ENCODE results near the gene CPNE6. TPM values are rescaled to one million over a fixed set of nuclear protein-coding genes. Genes with fewer than 3 reads are reported as not detected.

CPNE6 gene
- total and polyA plus RNA-seq, 2 of the 13 experiments (the other 11 are each of a cell fraction or from before 2014, with no cell fraction given), result not detected

DNA sequence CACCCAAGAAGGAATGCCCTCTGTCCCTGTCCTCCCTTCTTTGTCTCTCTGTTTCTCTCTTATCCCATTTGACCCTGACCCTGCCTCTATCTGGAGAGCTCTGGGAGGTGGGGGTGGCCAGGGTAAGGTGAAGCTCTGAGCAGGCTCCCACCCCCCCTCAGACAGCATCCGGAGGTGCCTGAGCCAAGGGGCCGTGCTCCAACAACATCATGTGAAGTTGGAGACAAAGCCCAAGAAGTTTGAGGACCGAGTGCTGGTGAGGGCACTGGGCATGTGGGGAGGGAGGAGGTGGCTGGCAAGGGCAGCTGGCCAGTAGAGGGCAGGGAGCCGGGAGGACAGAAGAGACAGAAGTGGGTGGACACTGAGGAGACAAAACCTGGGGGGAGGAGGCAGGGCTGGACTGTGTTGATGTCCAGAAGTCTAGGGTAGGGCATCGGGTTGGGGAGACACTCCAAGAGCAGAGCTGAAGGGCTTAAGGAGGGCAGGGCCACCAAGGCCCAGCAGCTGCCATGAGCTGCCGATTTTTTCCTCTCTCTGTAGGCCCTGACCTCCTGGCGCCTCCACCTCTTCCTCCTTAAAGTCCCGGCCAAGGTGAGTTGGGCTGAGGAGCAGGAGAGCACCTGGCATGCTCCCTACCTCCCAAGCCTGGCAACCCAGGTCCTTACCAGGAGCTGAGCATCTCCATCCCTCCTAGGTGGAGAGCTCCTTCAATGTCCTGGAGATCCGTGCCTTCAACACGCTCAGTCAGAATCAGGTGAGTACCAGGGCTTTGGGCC lies 17.6 kb upstream of the CPNE6 start (continued):
- TF ChIP-seq, protein P1, sequence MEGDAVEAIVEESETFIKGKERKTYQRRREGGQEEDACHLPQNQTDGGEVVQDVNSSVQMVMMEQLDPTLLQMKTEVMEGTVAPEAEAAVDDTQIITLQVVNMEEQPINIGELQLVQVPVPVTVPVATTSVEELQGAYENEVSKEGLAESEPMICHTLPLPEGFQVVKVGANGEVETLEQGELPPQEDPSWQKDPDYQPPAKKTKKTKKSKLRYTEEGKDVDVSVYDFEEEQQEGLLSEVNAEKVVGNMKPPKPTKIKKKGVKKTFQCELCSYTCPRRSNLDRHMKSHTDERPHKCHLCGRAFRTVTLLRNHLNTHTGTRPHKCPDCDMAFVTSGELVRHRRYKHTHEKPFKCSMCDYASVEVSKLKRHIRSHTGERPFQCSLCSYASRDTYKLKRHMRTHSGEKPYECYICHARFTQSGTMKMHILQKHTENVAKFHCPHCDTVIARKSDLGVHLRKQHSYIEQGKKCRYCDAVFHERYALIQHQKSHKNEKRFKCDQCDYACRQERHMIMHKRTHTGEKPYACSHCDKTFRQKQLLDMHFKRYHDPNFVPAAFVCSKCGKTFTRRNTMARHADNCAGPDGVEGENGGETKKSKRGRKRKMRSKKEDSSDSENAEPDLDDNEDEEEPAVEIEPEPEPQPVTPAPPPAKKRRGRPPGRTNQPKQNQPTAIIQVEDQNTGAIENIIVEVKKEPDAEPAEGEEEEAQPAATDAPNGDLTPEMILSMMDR (CRISPR knock-in tag; IDR thresholded peaks at IDR 0.05), result peak; percentile 28
- TF ChIP-seq TAF1 (CRISPR knock-in tag; IDR thresholded peaks at IDR 0.05) (peak; percentile 25; the same call in 1 of the 2 replicates), SMAD9 (CRISPR knock-in tag; IDR thresholded peaks at IDR 0.05) (peak; percentile 31; the same call in 1 of the 2 replicates), MZF1 (CRISPR knock-in tag; IDR thresholded peaks at IDR 0.05; ENCODE audit: borderline replicate concordance) (no peak), HNRNPL (IDR thresholded peaks at IDR 0.05; ENCODE audit: low read depth, low read length) (peak; percentile 76; the same call in 1 of the 2 replicates), ZNF652 (CRISPR knock-in tag; IDR thresholded peaks at IDR 0.05; ENCODE audit: borderline replicate concordance, low read depth) (no peak), NFIC (IDR thresholded peaks at IDR 0.05; ENCODE audit: low read length) (no peak), MED8 (CRISPR knock-in tag; IDR thresholded peaks at IDR 0.05; ENCODE audit: insufficient replicate concordance) (no peak), ZNF839 (CRISPR knock-in tag; IDR thresholded peaks at IDR 0.05; ENCODE audit: borderline replicate concordance) (0 out of 2 replicates have a peak, but pooled peaks have one; percentile 30), ZNF660 (CRISPR knock-in tag; IDR thresholded peaks at IDR 0.05; ENCODE audit: borderline replicate concordance, low read depth) (no peak), MTA1 (CRISPR knock-in tag; IDR thresholded peaks at IDR 0.05; ENCODE audit: borderline replicate concordance) (peak; percentile 17; the same call in 1 of the 2 replicates), ZNF589 (CRISPR knock-in tag; conservative IDR thresholded peaks at IDR 0.05) (no peak), MXI1 (IDR thresholded peaks at IDR 0.05; ENCODE audit: borderline replicate concordance, low read depth, low read length) (no peak), NCOA2 (CRISPR knock-in tag; IDR thresholded peaks at IDR 0.05) (no peak), ZNF557 (CRISPR knock-in tag; IDR thresholded peaks at IDR 0.05) (no peak), CHD4 (IDR thresholded peaks at IDR 0.05; ENCODE audit: borderline replicate concordance, low read length) (no peak), ZFYVE20 (CRISPR knock-in tag; IDR thresholded peaks at IDR 0.05; ENCODE audit: borderline replicate concordance, low read depth) (no peak), STAG1 (CRISPR knock-in tag; IDR thresholded peaks at IDR 0.05) (no peak), SMAD3 (CRISPR knock-in tag; IDR thresholded peaks at IDR 0.05) (no peak), HDAC1 (CRISPR knock-in tag; IDR thresholded peaks at IDR 0.05) (no peak)
- TF ChIP-seq, protein P2, sequence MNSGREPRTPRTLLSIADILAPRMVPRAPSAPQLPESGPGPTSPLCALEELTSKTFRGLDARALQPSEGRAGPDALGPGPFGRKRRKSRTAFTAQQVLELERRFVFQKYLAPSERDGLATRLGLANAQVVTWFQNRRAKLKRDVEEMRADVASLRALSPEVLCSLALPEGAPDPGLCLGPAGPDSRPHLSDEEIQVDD (CRISPR knock-in tag; IDR thresholded peaks at IDR 0.05; ENCODE audit: borderline replicate concordance), result no peak
- TF ChIP-seq, protein P3, sequence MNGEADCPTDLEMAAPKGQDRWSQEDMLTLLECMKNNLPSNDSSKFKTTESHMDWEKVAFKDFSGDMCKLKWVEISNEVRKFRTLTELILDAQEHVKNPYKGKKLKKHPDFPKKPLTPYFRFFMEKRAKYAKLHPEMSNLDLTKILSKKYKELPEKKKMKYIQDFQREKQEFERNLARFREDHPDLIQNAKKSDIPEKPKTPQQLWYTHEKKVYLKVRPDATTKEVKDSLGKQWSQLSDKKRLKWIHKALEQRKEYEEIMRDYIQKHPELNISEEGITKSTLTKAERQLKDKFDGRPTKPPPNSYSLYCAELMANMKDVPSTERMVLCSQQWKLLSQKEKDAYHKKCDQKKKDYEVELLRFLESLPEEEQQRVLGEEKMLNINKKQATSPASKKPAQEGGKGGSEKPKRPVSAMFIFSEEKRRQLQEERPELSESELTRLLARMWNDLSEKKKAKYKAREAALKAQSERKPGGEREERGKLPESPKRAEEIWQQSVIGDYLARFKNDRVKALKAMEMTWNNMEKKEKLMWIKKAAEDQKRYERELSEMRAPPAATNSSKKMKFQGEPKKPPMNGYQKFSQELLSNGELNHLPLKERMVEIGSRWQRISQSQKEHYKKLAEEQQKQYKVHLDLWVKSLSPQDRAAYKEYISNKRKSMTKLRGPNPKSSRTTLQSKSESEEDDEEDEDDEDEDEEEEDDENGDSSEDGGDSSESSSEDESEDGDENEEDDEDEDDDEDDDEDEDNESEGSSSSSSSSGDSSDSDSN (CRISPR knock-in tag; IDR thresholded peaks at IDR 0.05), result no peak
- TF ChIP-seq, protein P4, sequence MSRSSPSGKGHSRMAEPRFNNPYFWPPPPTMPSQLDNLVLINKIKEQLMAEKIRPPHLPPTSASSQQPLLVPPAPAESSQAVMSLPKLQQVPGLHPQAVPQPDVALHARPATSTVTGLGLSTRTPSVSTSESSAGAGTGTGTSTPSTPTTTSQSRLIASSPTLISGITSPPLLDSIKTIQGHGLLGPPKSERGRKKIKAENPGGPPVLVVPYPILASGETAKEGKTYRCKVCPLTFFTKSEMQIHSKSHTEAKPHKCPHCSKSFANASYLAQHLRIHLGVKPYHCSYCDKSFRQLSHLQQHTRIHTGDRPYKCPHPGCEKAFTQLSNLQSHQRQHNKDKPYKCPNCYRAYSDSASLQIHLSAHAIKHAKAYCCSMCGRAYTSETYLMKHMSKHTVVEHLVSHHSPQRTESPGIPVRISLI (CRISPR knock-in tag; IDR thresholded peaks at IDR 0.05; ENCODE audit: borderline replicate concordance), result no peak
- TF ChIP-seq, protein P5, sequence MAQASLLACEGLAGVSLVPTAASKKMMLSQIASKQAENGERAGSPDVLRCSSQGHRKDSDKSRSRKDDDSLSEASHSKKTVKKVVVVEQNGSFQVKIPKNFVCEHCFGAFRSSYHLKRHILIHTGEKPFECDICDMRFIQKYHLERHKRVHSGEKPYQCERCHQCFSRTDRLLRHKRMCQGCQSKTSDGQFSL (CRISPR knock-in tag; IDR thresholded peaks at IDR 0.05), result 0 out of 2 replicates have a peak, but pooled peaks have one; percentile 50

Data from HepG2 (cell line).